Uterus (tissue), 4 donors: ENCODE data around the gene CAB39L. TPM values are rescaled to one million over a fixed set of nuclear protein-coding genes. Genes with fewer than 3 reads are reported as not detected.

Source experiments
- DNase-seq, 2 donors: peaks; one replicate each; pipeline ENCODE4 v3.0.0-alpha.2; 2019 to 2020
- H3K27ac ChIP-seq, 2 donors: fragments of 200-600 bp; sonication (generic); 1 replicate in 1 of 2; 2 replicates in 1 of 2; pipeline ENCODE4 v1.5.1; 2016 to 2018
- H3K27me3 ChIP-seq, 2 donors: fragments of 200-600 bp; sonication (generic); one replicate each; pipeline ENCODE4 v1.5.1; 2018 to 2019; ENCODE audit warnings: control low read depth in 1 of 2
- H3K36me3 ChIP-seq, 2 donors: fragments of 200-600 bp; sonication (generic); one replicate each; pipeline ENCODE4 v1.5.1; 2019; ENCODE audit warnings: control low read depth in 1 of 2
- H3K4me1 ChIP-seq, 2 donors: fragments of 200-600 bp; sonication (generic); one replicate each; pipeline ENCODE4 v1.5.1; 2018 to 2019; ENCODE audit warnings: control low read depth in 1 of 2
- H3K4me3 ChIP-seq, 2 donors: fragments of 200-600 bp; sonication (generic); 1 replicate in 1 of 2; 2 replicates in 1 of 2; pipeline ENCODE4 v1.5.1; 2018 to 2019; ENCODE audit warnings: mild to moderate bottlenecking in 1 of 2
- H3K9me3 ChIP-seq, 2 donors: fragments of 200-600 bp; sonication (generic); one replicate each; pipeline ENCODE4 v1.5.1; 2019; ENCODE audit warnings: control low read depth in 1 of 2
- POLR2A ChIP-seq, 2 donors: fragments of 450-650 bp; IDR thresholded peaks; one replicate each; pipeline ENCODE4 v1.6.1; 2016; ENCODE audit warnings: antibody characterized with exemption in 2 of 2, mild to moderate bottlenecking in 1 of 2, moderate library complexity in 1 of 2
- intact Hi-C: fragments of 100-400 bp; cut with DNase I; formaldehyde crosslinking; loops from one replicate; pipeline ENCODE4 v1.15.1; 2023; ENCODE audit warnings: low total_unique reads
- total RNA-seq, 4 donors: library from RNA; depleted of rRNA in 3 of 4; stranded (reverse); fragments of >200 nt in 3 of 4; gene quantifications; one replicate each; pipeline versions ENCODE4 v1.1.0 to v1.2.4, GENCODE V29; 2014 to 2023
- TF ChIP-seq, protein P1 (sequence below), 4 experiments: fragments of 200-600 bp in 2 of 4; fragments of 450-650 bp in 2 of 4; sonication (generic) in 2 of 4; IDR thresholded peaks; one replicate each; pipeline ENCODE4 v1.5.1; 2016 to 2019; ENCODE audit warnings: antibody characterized with exemption in 4 of 4, mild to moderate bottlenecking in 2 of 4, moderate library complexity in 1 of 4
- donor health status: DM: yes; HTN: yes; CAD: no.

Gene CAB39L
- total RNA-seq, 4 donors from 2014 or later, result 12.0 to 24.7 (median 18.5) TPM

DNA sequence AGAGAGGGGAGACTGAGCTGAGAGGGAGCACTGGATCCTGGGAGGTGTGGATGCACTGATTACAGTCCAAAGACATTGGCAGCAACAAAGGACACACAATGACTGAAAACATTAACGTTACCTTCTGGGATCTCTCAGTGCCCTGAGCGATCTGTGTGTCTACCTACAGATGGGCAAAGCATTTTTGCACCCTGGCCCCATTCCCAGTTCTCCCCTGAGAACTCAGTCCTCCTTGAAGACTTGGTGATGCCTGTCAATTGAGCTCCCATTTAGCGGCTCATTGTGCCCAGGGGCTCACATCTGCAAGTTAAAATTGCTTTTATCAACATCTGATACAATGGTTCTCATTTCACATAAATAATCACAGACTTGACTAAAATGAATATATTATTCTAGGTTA is 133.6 kb downstream of the CAB39L start:
- H3K36me3 ChIP-seq, result no peaks in the 10 kb centered on the region
- peaks cover 4 to 8% of the 10 kb centered on the region in 2 donors for H3K4me1 ChIP-seq
- no peaks in the 10 kb centered on the region for H3K27me3 ChIP-seq
- no peak for TF ChIP-seq POLR2A (IDR thresholded peaks at IDR 0.05)
- TF ChIP-seq, protein P1, sequence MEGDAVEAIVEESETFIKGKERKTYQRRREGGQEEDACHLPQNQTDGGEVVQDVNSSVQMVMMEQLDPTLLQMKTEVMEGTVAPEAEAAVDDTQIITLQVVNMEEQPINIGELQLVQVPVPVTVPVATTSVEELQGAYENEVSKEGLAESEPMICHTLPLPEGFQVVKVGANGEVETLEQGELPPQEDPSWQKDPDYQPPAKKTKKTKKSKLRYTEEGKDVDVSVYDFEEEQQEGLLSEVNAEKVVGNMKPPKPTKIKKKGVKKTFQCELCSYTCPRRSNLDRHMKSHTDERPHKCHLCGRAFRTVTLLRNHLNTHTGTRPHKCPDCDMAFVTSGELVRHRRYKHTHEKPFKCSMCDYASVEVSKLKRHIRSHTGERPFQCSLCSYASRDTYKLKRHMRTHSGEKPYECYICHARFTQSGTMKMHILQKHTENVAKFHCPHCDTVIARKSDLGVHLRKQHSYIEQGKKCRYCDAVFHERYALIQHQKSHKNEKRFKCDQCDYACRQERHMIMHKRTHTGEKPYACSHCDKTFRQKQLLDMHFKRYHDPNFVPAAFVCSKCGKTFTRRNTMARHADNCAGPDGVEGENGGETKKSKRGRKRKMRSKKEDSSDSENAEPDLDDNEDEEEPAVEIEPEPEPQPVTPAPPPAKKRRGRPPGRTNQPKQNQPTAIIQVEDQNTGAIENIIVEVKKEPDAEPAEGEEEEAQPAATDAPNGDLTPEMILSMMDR (IDR thresholded peaks at IDR 0.05), result no peak
- DNase-seq, result no peak
- no peaks in the 10 kb centered on the region for H3K9me3 ChIP-seq
- intact Hi-C loops, result no loop called here
- H3K4me3 ChIP-seq, result no peak overlapping the region
- peak overlapping the region; percentile 88 to 97 for H3K27ac ChIP-seq

DNA sequence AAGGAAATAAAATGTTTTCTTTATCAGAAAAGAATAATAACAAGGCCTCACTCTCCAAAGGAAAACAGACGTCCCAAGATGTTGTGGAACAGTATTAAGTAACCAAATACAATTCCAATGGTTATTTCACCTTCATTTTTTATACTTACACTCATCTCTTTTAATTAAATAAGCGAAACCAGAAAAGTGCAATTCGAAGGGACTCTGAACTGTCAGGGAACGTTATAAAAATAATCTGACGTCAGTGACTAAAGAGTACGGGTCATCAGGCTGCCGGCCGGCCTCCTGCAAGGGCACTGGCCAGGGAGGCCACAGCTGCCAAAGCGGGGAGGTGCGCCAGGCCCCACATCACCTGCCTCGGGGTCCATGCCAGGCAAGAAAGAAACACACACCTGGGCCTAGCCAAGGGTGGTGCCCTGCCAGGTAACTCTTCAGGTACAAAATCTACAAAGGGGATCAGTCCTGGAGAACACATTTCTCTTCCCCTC is 134.9 kb downstream of the CAB39L start:
- no peaks in the 10 kb centered on the region for H3K9me3 ChIP-seq
- DNase-seq, result peak; percentile 61 to 65
- no peak for TF ChIP-seq POLR2A (IDR thresholded peaks at IDR 0.05)
- TF ChIP-seq, protein P1 (IDR thresholded peaks at IDR 0.05), result no peak
- no peaks in the 10 kb centered on the region for H3K27me3 ChIP-seq
- no peak overlapping the region for H3K4me3 ChIP-seq
- H3K4me1 ChIP-seq, result peaks cover 0 to 8% of the 10 kb centered on the region in 2 donors
- no peaks in the 10 kb centered on the region for H3K36me3 ChIP-seq
- H3K27ac ChIP-seq, result peak overlapping the region; percentile 88 to 97
- intact Hi-C loops, result loop anchor here (10.0 kb wide), 1 partner anchor 126 kb away; no protein-coding TSS in a partner anchor

DNA sequence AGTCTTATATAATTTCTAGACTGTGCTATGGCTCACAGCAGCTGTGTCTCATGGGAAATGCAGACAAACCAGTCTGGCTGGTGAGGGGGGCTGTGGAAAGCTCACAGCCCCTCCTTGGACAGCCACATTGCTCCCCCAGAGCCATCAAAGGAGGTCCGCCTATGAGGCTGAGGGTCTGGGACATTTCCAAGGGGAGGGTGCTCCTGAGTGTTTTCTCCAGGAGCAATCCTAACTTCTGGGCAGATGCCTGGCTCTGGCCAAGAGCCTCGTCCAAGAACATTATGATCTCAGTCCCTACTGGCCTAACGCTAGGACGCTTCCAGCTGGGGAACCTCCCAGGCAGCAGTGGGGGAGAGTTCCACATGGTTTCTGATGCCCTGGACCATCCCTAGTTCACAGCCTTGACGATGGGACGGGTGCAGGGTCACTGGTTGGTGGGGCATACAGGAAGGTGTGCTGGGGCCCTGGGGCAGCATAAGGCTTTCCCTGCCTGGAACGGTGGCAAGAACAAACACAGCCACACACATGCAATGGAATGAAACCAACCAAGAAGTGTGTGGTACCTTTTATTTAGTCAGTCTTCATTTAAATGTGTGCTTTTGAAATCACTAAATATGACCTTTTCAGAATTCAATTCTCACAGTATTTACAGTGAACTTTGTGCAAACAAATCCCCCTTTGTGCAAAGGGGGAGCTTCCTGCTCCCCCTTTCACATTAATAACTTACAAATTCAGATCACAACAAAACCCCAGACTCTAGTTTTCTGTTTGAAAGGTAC is 135.6 kb downstream of the CAB39L start:
- intact Hi-C loops, result loop anchor here (10.0 kb wide), 1 partner anchor 127 kb away; no protein-coding TSS in a partner anchor
- Histone ChIP-seq H3K4me3 (no peak overlapping the region), H3K9me3 (no peaks in the 10 kb centered on the region), H3K27ac (peak overlapping the region; percentile 88 to 97), H3K4me1 (peaks cover 0 to 4% of the 10 kb centered on the region in 2 donors), H3K27me3 (no peaks in the 10 kb centered on the region), H3K36me3 (no peaks in the 10 kb centered on the region)
- peak; percentile 93 to 95 for DNase-seq
- TF ChIP-seq POLR2A (IDR thresholded peaks at IDR 0.05), result peak in 1 of 2 donors; percentile 30
- TF ChIP-seq, protein P1 (IDR thresholded peaks at IDR 0.05), result peak in 1 of 4 experiments; percentile 5

DNA sequence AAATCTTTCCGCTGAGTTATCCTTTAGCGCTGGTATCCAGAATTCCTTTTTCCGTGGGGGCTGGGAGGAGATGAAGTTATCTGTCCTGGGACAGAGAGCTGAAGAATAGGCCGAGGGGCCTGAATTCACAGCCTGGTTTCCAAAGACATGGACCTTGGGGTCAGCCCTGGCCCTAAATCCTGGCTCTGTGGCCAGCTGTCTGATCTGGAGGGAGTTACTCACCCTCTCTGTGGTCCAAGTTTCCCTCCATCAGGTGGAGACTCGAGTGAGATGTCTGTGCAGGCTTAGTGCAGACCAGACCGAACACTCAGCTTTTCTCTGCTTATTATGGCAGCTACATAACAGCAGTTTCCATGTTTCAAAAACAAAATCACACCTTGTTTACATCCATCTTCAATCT is 136.5 kb downstream of the CAB39L start:
- Histone ChIP-seq H3K27ac (peak overlapping the region; percentile 88 to 97), H3K4me3 (no peak overlapping the region), H3K4me1 (peaks cover 0 to 4% of the 10 kb centered on the region in 2 donors), H3K9me3 (no peaks in the 10 kb centered on the region), H3K27me3 (no peaks in the 10 kb centered on the region), H3K36me3 (no peaks in the 10 kb centered on the region)
- TF ChIP-seq POLR2A (IDR thresholded peaks at IDR 0.05), result no peak
- TF ChIP-seq, protein P1 (IDR thresholded peaks at IDR 0.05), result no peak
- peak; percentile 82 to 86 for DNase-seq
- intact Hi-C loops, result loop anchor here (10.0 kb wide), 1 partner anchor 127 kb away; no protein-coding TSS in a partner anchor
